GM19099 (cell line): Measurements from ENCODE around the gene OSBPL8.

ENCODE experiments used
- POLR2A ChIP-seq: IDR thresholded peaks from 3 replicates; pipeline ENCODE4 v1.6.1; 2011; ENCODE audit warnings: low read depth; ENCODE audit not compliant: insufficient read length; ENCODE audit errors: extremely low read depth

The OSBPL8 gene

GRCh38 chr12:76568888-76569551 lies 9.4 kb upstream of the OSBPL8 start:
- TF ChIP-seq POLR2A, result no peak

- TF ChIP-seq POLR2A, result no peak
These were observed 8.6 kb upstream of the OSBPL8 start for GRCh38 chr12:76568130-76568529.

DNA sequence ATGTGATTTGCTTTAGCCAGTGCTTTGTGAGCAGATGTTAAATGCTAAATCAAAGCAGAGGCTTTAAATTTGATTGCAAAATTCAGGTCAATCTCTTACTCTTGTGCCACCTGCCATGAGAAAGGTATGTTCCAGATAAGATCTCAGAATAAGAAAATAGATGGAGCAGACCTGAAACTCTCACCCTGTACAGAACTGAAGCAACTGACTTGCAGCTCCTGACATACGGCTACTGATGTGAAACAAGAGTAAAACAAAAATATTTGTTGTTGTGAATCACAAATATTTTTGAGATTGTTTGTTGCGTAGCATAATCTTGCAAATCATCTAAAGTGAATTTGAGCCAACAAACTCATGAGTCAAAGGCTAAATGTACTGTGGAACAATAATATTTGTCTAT lies 3.5 kb upstream of the OSBPL8 start:
- no peak for TF ChIP-seq POLR2A

DNA sequence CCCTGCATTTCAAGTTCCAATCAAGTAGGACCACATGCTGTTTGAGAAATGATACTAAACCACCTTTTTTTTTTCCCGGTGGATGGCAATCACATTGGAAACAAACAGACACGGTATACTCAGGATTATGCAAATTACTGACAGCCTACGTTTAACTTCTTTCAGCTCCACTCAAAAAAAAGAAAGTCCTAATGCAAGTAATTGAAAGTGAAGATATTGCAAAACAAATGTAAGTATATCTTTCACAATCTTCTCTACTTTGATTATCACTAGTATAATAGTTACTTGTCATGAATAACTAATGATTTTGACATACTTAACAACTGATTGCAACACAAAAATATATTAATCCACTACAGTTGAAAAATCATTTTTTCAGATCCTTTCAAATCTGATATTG lies 2.6 kb upstream of the OSBPL8 start:
- no peak for TF ChIP-seq POLR2A

GRCh38 chr12:76560086-76560491 lies 518 bp upstream of the OSBPL8 start:
- TF ChIP-seq POLR2A, result no peak

DNA sequence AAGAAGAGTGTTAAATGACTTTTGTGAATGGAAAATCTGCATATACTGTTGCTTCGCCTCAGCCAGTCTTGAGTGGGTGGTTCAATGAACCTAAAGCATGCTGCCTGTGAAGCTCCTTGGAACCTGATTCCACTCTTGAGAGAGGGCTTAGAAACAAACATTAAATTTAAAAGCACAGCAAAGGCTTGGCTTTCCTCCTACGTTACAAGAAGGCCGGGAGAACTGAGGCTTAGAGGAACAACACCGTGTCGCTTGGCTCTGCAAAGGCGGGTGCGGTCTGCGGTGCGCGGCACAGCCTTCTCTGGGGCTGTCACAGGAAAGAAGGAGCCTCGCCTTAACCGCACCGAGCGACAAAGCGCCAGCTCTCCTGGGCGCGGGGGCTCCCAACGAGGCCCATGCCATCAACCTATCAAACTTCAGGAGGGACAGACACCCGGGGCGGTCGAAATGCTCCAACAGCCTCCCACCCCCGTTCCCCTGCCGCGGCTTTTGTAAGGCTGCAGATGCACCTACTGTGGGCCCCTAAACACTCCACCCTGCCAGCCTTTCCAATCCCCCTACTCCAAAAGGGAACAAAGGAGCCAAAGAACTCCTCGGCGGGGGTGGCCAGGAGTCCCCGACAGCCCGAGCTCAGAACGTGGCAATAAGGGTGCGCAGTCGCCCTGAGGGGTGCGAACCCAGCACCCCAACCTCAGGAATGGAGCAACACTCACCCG lies 729 bp downstream of the OSBPL8 start:
- TF ChIP-seq POLR2A, result no peak

GRCh38 chr12:76556368-76556767 lies 3.2 kb downstream of the OSBPL8 start:
- TF ChIP-seq POLR2A, result no peak

DNA sequence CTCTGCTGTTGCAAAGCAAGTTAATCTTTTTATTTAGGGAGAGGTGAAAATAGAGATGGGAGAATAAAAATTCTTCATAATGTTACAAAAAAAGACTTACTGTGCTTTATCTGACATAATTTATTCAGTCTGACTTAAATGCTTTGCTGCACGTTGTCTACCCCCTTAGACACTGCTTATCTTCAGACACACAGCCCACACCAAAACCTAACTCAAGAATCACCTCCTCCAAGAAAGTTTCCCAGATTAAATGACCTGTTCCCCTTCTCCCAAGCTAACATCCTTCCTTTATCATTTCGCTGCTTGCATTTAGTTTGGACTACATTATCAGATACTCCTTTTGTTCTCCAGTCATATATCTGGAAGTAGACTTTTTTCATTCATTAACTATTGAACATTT lies 3.8 kb downstream of the OSBPL8 start:
- TF ChIP-seq POLR2A, result no peak

- TF ChIP-seq POLR2A, result no peak
These were observed 4.3 kb downstream of the OSBPL8 start for GRCh38 chr12:76555231-76555767.

DNA sequence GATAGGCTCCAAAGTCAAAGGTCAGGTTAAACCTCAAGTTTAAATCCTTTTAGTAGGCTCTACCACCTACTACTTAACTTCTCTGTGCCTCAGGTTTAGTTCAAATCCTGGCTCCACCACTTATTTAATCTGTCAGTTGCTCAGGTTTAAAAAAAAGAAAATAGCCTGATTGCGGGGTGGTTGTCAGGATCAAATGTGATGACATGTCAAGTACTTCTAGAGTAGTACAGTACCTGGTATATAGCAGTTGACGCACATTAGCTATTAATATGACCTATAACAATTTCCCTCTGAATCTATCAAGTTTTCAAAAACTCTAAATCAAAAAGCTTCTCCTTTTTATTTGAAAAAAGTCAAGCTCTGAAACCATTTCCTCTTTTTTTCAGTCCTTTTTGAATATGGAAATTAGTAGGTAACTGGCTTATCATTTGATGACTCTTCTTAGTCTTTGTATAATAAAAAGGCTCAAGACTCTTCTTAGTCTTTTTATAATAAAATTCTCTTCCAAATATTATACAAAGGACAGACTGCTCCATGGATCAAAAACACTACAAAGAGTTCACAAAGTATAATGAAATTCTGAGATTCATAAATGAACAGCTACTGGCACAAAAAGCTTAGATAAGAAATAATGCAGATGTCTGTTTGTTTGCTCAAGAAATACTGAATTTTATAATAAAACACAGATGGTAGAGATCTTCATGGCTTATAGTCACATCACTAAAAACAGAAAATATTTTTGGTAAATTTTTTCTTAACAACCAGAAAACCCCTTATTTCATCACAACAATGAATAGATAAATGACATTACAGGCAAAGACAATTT lies 5.0 kb downstream of the OSBPL8 start:
- TF ChIP-seq POLR2A, result no peak

- TF ChIP-seq POLR2A, result no peak
These were observed 7.1 kb downstream of the OSBPL8 start for GRCh38 chr12:76552343-76552938.

- TF ChIP-seq POLR2A, result no peak
These were observed 8.1 kb downstream of the OSBPL8 start for GRCh38 chr12:76551482-76551888.

DNA sequence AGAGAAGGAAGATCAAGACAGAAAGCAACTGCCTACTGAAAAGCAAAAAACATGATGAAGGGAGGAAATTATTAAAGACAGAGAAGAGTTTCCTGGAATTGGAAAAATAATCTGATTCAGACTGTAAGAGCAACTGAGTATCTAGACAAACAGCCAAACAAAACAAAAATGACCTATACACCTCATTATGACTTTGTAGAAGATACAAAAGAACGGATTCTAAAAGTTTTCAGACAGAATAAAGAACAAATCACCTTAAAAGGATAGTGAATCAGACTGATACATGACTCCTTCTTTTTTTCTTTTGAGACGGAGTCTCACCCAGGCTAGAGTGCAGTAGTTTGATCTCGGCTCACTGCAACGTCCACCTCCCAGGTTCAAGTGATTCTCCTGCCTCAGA lies 10.4 kb downstream of the OSBPL8 start:
- no peak for TF ChIP-seq POLR2A

DNA sequence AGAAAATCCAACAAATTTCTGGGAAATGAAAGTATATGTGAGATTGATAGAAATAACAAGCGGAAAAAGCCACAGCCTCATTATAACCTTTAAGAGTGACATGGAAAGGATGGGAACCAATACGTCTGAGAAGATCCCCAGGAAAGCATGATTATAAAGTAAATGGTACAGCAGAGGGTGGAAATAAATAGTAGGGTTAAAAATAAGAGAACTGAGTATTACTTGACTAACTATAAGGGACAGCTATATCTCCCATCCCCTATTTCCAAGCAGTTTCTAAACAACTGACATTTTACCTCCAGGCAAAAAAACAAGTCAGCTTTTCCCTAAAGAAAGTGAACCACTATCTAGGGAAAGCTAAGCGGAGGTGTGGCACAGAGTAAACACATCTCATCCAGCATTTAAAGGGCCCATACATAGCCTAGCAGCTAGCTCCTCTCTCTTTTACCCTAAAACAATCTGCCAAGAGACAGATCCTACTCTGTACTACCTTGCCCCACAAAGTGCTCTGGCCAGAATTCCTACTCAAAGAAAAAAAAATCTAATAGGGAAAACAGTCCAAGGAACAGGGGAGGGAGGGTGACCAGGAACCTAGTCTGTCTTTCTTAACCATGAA lies 11.2 kb downstream of the OSBPL8 start:
- TF ChIP-seq POLR2A, result no peak

- TF ChIP-seq POLR2A, result no peak
These were observed 12.0 kb downstream of the OSBPL8 start for GRCh38 chr12:76547526-76547925.
